Stimulated activated CD8-positive, alpha-beta memory T cell treated with anti-CD3 and anti-CD28 coated beads, Interleukin-12 subunit alpha, Interleukin-12 subunit beta, amount 100 ng/mL, for 1 hour (primary cell): ENCODE results near the gene MYH9.
A peak's percentile ranks its signal among the peaks of the same experiment; 100 is the strongest.

Experiments
- DNase-seq: peaks from one replicate; pipeline ENCODE4 v3.0.0-alpha.2; 2020; ENCODE audit warnings: low read depth

The MYH9 gene

GRCh38 chr22:36348760-36349159, 39.0 kb downstream of the MYH9 start:
- DNase-seq: no peak

- DNase-seq: no peak
These were observed 40.7 kb downstream of the MYH9 start for GRCh38 chr22:36347094-36347493.

GRCh38 chr22:36344106-36344827, 43.5 kb downstream of the MYH9 start:
- DNase-seq: no peak

- no peak for DNase-seq
These were observed 44.1 kb downstream of the MYH9 start for GRCh38 chr22:36343720-36344105.

GRCh38 chr22:36343070-36343719, 44.6 kb downstream of the MYH9 start:
- DNase-seq: no peak

- DNase-seq: no peak
These were observed 46.1 kb downstream of the MYH9 start for GRCh38 chr22:36341640-36342041.

GRCh38 chr22:36340621-36341020, 47.1 kb downstream of the MYH9 start:
- DNase-seq: no peak

GRCh38 chr22:36339171-36340065, 48.3 kb downstream of the MYH9 start:
- no peak for DNase-seq

GRCh38 chr22:36337365-36338130, 50.2 kb downstream of the MYH9 start:
- no peak for DNase-seq

GRCh38 chr22:36336246-36337182, 51.3 kb downstream of the MYH9 start:
- DNase-seq: no peak

- DNase-seq: no peak
These were observed 52.1 kb downstream of the MYH9 start for GRCh38 chr22:36335621-36336020.

GRCh38 chr22:36334821-36335603, 52.8 kb downstream of the MYH9 start:
- no peak for DNase-seq

GRCh38 chr22:36334081-36334820, 53.5 kb downstream of the MYH9 start:
- DNase-seq: no peak

- DNase-seq: no peak
These were observed 54.1 kb downstream of the MYH9 start for GRCh38 chr22:36333644-36334043.

GRCh38 chr22:36332623-36333332, 55.0 kb downstream of the MYH9 start:
- no peak for DNase-seq

GRCh38 chr22:36331912-36332622, 55.7 kb downstream of the MYH9 start:
- DNase-seq: no peak

- peak; percentile 74 for DNase-seq
These were observed 56.4 kb downstream of the MYH9 start for GRCh38 chr22:36331306-36331911.
